Tibial nerve (tissue), 3 donors: Measurements from ENCODE around the gene PPP1R16B.

Experiments
- POLR2A ChIP-seq, 2 donors: fragments of 450-650 bp; IDR thresholded peaks; one replicate each; pipeline ENCODE4 v1.6.1; 2017; ENCODE audit warnings: antibody characterized with exemption in 2 of 2, mild to moderate bottlenecking in 2 of 2, moderate library complexity in 2 of 2
- TF ChIP-seq, protein P1 (sequence below), 5 experiments: fragments of 200-600 bp in 3 of 5; fragments of 450-650 bp in 2 of 5; sonication (generic) in 3 of 5; IDR thresholded peaks; one replicate each; pipeline ENCODE4 v1.5.1; 2016 to 2019; ENCODE audit warnings: antibody characterized with exemption in 5 of 5, mild to moderate bottlenecking in 3 of 5, moderate library complexity in 2 of 5

DNA sequence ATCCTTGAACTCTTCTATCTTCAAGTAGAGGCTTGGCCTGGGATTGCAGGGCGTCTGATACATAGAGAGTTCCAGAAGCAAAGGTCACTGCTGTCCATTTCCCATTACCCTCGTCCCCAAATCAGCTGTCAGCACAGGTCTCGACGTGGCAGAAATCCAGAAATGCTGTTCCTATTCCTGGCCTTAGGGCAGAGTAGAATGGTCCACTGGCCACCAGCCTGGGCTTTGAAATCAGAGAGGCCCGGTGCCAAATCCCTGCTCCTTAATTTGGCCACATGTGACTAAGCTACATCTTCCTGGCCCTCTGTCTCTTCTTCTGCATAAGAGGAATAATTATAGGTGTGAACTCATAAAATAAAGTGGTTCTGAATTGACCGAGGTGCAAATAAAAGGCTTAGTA, 79.9 kb downstream of the PPP1R16B start:
- TF ChIP-seq, protein P1, sequence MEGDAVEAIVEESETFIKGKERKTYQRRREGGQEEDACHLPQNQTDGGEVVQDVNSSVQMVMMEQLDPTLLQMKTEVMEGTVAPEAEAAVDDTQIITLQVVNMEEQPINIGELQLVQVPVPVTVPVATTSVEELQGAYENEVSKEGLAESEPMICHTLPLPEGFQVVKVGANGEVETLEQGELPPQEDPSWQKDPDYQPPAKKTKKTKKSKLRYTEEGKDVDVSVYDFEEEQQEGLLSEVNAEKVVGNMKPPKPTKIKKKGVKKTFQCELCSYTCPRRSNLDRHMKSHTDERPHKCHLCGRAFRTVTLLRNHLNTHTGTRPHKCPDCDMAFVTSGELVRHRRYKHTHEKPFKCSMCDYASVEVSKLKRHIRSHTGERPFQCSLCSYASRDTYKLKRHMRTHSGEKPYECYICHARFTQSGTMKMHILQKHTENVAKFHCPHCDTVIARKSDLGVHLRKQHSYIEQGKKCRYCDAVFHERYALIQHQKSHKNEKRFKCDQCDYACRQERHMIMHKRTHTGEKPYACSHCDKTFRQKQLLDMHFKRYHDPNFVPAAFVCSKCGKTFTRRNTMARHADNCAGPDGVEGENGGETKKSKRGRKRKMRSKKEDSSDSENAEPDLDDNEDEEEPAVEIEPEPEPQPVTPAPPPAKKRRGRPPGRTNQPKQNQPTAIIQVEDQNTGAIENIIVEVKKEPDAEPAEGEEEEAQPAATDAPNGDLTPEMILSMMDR (IDR thresholded peaks at IDR 0.05) = no peak
- TF ChIP-seq POLR2A (IDR thresholded peaks at IDR 0.05) = no peak
